Left ventricle myocardium inferior (tissue), 1 donor: ENCODE measurements around the gene NID1. TPM values are rescaled to one million over a fixed set of nuclear protein-coding genes. Genes with fewer than 3 reads are reported as not detected.
"Not testable (repeated sequence)": the region's sequence is repeated elsewhere in the genome, so short reads cannot be mapped to it uniquely, and the experiment has no call there.

ENCODE experiments used
- DNase-seq: peaks from one replicate; pipeline ENCODE4 v3.0.0-alpha.2; 2020
- H3K27ac ChIP-seq: fragments of 200-600 bp; replicated peaks from 2 replicates; pipeline ENCODE4 v1.8.0; 2021
- H3K27me3 ChIP-seq: fragments of 200-600 bp; 2 replicates; pipeline ENCODE4 v1.8.0; 2021; ENCODE audit warnings: low read depth
- H3K36me3 ChIP-seq: fragments of 200-600 bp; 2 replicates; pipeline ENCODE4 v1.8.0; 2021
- H3K4me1 ChIP-seq: fragments of 200-600 bp; 2 replicates; pipeline ENCODE4 v1.8.0; 2021
- H3K4me3 ChIP-seq: fragments of 200-600 bp; 2 replicates; pipeline ENCODE4 v1.8.0; 2021; ENCODE audit warnings: mild to moderate bottlenecking, moderate library complexity
- H3K9me3 ChIP-seq: fragments of 200-600 bp; replicated peaks from 2 replicates; pipeline ENCODE4 v1.8.0; 2021
- intact Hi-C: fragments of 100-400 bp; cut with micrococcal nuclease; formaldehyde crosslinking; loops from one replicate; pipeline ENCODE4 v1.11.0; 2022
- total RNA-seq: library from RNA; stranded (reverse); fragmentation: NEBNext Ultra II Directional; extraction: Animal tissue kit (Norgen Biotek cat#: 25700); gene quantifications from one replicate; pipeline ENCODE4 v1.2.1, GENCODE V29; 2021
- TF ChIP-seq, protein P1 (sequence below): fragments of 200-600 bp; IDR thresholded peaks from 2 replicates; pipeline ENCODE4 v1.8.0; 2021; ENCODE audit warnings: antibody characterized with exemption, mild to moderate bottlenecking, borderline replicate concordance
- donor health status: DM: no; HTN: yes; CAD: no; lungs with severe emphysema.

Gene NID1
- total RNA-seq, 1 donor from 2014 or later = 40.4 TPM

DNA sequence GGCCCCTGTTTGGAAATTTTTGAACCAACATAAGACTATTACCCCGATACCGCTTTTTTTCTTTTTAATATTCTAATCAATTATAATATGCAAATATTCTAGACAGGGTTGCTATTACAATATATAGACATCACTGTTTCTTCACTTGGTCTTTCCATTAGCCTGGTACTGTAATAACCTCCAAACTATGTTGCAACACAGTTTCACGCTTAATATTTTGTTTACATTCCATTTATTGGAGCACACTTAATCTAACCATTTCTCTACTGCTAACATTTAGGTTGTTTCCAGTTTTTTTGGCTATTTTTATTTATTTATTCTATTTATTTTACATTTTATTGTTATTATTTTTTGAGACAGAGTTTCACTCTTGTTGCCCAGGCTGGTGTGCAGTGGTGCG is 17.6 kb upstream of the NID1 start:
- Histone ChIP-seq H3K9me3 (no peaks in the 10 kb centered on the region), H3K27me3 (no peaks in the 10 kb centered on the region), H3K4me3 (no peak overlapping the region), H3K4me1 (peaks cover 7% of the 10 kb centered on the region), H3K36me3 (no peaks in the 10 kb centered on the region), H3K27ac (no peak overlapping the region)
- DNase-seq = no peak
- TF ChIP-seq, protein P1, sequence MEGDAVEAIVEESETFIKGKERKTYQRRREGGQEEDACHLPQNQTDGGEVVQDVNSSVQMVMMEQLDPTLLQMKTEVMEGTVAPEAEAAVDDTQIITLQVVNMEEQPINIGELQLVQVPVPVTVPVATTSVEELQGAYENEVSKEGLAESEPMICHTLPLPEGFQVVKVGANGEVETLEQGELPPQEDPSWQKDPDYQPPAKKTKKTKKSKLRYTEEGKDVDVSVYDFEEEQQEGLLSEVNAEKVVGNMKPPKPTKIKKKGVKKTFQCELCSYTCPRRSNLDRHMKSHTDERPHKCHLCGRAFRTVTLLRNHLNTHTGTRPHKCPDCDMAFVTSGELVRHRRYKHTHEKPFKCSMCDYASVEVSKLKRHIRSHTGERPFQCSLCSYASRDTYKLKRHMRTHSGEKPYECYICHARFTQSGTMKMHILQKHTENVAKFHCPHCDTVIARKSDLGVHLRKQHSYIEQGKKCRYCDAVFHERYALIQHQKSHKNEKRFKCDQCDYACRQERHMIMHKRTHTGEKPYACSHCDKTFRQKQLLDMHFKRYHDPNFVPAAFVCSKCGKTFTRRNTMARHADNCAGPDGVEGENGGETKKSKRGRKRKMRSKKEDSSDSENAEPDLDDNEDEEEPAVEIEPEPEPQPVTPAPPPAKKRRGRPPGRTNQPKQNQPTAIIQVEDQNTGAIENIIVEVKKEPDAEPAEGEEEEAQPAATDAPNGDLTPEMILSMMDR = no peak
- intact Hi-C loops = no loop called here

DNA sequence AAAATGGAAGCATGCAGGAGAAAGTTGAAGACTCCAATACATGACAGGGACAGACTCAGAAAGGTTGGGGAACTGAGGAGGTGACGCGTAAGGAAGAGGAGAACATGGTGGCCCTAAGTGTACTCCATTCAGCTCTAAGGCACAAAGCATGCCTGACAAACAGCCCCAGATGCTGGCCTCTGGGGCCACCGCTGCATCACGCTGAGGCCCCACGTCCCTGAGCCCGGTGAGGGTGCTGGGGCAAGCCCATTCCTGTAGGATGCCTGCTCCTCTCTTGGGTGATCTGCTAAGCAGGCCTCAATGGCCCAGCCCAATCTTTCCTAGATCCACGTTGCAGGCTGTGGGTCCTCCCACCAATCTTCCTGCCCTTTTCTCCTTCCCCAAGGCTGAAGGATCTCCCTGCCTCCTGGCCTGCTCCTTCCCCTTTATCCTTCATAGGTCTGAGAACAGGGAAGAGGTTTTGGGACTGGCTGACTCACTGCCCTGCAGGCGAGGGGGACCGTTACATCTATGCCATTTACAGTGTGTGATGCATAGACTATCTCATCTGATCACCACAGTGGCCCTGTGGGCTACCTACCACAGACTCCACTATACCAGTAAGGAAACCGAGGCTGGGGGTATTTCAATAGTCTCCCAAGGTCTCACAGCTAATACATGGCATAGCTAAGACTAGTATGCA is 16.8 kb upstream of the NID1 start:
- H3K27me3 ChIP-seq = no peaks in the 10 kb centered on the region
- TF ChIP-seq, protein P1 = no peak
- peaks cover 7% of the 10 kb centered on the region for H3K4me1 ChIP-seq
- H3K27ac ChIP-seq = no peak overlapping the region
- intact Hi-C loops = no loop called here
- H3K9me3 ChIP-seq = no peaks in the 10 kb centered on the region
- H3K36me3 ChIP-seq = no peaks in the 10 kb centered on the region
- no peak overlapping the region for H3K4me3 ChIP-seq
- no peak for DNase-seq

DNA sequence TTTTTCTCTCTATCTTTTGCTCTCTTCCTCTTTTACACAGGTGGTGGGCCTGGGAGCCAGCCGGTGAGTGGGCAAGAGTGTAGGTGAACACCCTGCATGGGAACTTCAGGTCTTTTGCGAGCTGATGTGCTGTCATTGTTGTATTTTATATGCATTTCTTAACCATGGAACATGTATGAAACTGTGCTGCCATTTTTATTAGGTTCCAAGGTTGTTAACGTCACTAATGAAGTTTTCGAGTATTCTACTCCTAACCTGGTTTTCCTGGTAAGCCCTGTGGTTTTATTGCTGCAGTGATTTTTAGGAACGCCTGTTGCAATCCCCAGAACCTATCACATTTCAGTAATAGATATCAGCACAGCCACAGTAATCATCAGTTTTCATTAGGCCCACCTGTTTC is 14.8 kb upstream of the NID1 start:
- H3K27ac ChIP-seq = no peak overlapping the region
- peaks cover 7% of the 10 kb centered on the region for H3K4me1 ChIP-seq
- H3K27me3 ChIP-seq = no peaks in the 10 kb centered on the region
- intact Hi-C loops = no loop called here
- H3K9me3 ChIP-seq = no peaks in the 10 kb centered on the region
- H3K36me3 ChIP-seq = no peaks in the 10 kb centered on the region
- DNase-seq = no peak
- TF ChIP-seq, protein P1 = no peak
- no peak overlapping the region for H3K4me3 ChIP-seq

DNA sequence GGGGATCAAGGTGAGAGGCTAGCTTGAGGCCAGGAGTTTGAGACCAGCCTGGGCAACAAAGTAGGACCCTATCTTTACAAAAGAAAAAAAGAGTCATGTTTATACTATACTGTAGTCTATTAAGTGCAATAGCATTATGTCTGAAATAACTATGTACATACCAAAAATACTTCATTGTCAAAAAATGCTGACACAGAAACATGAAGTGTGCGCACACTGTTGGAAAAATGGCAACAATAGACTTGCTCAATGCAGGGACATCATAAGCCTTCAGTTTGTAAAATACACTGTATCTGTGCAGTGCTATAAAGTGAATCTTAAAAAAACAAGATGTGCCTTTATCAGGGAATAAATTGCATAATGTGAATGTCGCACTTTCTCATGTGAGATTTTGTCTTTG is 14.1 kb upstream of the NID1 start:
- Histone ChIP-seq H3K4me1 (peaks cover 7% of the 10 kb centered on the region), H3K27me3 (no peaks in the 10 kb centered on the region), H3K36me3 (no peaks in the 10 kb centered on the region), H3K9me3 (no peaks in the 10 kb centered on the region), H3K27ac (no peak overlapping the region), H3K4me3 (no peak overlapping the region)
- intact Hi-C loops = no loop called here
- TF ChIP-seq, protein P1 = no peak
- DNase-seq = no peak

DNA sequence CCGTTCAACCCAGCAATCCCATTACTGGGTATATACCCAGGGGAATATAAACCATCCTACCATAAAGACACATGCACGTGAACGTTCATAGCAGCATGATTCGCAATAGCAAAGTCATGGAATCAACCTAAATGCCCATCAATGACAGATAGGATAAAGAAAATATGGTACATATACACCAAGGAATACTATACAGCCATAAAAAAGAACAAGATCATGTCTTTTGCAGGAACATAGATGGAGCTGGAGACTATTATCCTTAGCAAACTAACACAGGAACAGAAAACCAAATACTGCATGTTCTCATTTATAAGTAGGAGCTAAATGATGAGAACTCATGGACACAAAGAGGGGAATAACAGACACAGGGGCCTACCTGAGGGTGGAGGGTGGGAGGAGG is 13.2 kb upstream of the NID1 start:
- intact Hi-C loops, DNase-seq, H3K27me3 ChIP-seq, H3K27ac ChIP-seq, H3K36me3 ChIP-seq, H3K9me3 ChIP-seq, H3K4me3 ChIP-seq, H3K4me1 ChIP-seq: not testable (repeated sequence)

DNA sequence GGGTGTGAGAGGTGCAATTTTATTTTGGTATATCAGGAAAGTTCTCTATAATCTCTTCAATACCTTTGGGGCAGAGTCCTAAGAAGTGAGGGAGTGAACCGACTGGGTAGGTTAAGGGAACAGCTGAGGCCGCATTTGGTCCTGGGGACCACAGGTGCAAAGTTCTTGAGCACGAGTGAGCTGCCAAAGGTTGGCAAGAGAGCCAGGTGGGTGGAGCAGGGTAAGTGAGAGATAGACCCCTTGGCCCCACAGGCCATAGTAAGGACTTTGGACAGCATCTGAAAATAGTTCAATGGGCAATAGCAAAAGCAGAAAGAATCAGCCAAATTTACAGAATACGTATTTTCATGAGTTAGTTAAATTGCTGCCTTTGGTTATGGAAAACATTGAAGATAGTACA is 11.0 kb upstream of the NID1 start:
- TF ChIP-seq, protein P1 = no peak
- no peak overlapping the region for H3K4me3 ChIP-seq
- no peaks in the 10 kb centered on the region for H3K27me3 ChIP-seq
- no peaks in the 10 kb centered on the region for H3K36me3 ChIP-seq
- no peak overlapping the region for H3K27ac ChIP-seq
- no peaks in the 10 kb centered on the region for H3K4me1 ChIP-seq
- peaks cover 11% of the 10 kb centered on the region for H3K9me3 ChIP-seq
- intact Hi-C loops = no loop called here
- DNase-seq = no peak
